Stimulated activated naive CD8-positive, alpha-beta T cell treated with anti-CD3 and anti-CD28 coated beads, Interleukin-15, Interleukin-2, amounts not matched to agents 100 ng/mL and 50 ng/mL, for 24 hours (primary cell): ENCODE data around the gene ZC3H18.
A peak's percentile ranks its signal among the peaks of the same experiment; 100 is the strongest.

Experiments used
- H3K27ac Mint-ChIP-seq: one replicate; pipeline ENCODE4 v1.8.0; 2021; ENCODE audit warnings: mild to moderate bottlenecking, mixed read lengths
- H3K27me3 Mint-ChIP-seq: one replicate; pipeline ENCODE4 v1.8.0; 2021; ENCODE audit warnings: mixed read lengths
- H3K36me3 Mint-ChIP-seq: one replicate; pipeline ENCODE4 v1.8.0; 2021; ENCODE audit warnings: low read depth, mixed read lengths
- H3K4me1 Mint-ChIP-seq: one replicate; pipeline ENCODE4 v1.8.0; 2021; ENCODE audit warnings: low read depth, mixed read lengths
- H3K4me3 Mint-ChIP-seq: one replicate; pipeline ENCODE4 v1.8.0; 2021; ENCODE audit warnings: mild to moderate bottlenecking, mixed read lengths
- H3K9me3 Mint-ChIP-seq: one replicate; pipeline ENCODE4 v1.8.0; 2021; ENCODE audit warnings: mixed read lengths

The ZC3H18 gene

DNA sequence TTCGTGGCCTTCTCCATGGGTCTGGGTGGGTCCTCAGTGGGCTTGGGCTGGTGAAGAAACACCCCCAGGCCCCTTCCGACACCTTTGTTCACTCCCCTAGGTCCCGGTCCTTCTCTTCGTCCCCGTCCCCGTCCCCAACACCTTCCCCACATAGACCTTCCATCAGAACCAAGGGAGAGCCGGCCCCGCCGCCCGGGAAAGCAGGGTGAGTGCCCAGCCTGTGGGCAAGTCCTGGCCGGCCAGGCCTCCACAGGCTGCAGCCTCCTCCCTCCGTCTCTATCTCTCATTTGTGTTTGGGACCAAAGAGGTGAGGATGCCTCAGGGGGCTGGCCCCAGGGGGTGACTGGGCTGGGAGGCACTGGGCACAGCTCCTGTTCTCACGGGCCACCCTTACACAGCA is 53.7 kb downstream of the ZC3H18 start:
- Mint-ChIP-seq H3K9me3 (no peaks in the 10 kb centered on the region), H3K4me1 (peaks cover 20% of the 10 kb centered on the region), H3K36me3 (peaks cover 57% of the 10 kb centered on the region), H3K4me3 (no peak overlapping the region), H3K27ac (no peak overlapping the region), H3K27me3 (no peaks in the 10 kb centered on the region)

DNA sequence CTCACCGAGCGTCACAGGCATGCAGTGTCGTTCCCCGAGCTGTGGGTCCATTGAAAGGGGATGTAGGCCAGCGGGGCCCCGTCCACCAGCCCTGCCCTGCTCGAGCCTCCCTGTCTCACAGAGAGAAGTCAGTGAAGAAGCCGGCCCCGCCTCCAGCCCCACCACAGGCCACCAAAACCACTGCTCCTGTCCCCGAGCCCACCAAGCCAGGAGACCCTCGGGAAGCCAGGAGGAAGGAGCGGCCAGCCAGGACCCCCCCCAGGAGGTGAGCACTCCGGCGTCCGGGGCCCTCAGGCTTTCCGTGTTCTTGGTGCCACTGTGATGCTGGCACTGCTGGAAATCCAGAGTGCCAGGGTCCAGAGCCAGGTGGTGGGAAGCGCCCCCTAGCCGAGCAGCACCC is 54.3 kb downstream of the ZC3H18 start:
- H3K9me3 Mint-ChIP-seq, result no peaks in the 10 kb centered on the region
- no peak overlapping the region for H3K27ac Mint-ChIP-seq
- peaks cover 52% of the 10 kb centered on the region for H3K36me3 Mint-ChIP-seq
- no peaks in the 10 kb centered on the region for H3K27me3 Mint-ChIP-seq
- no peak overlapping the region for H3K4me3 Mint-ChIP-seq
- H3K4me1 Mint-ChIP-seq, result peaks cover 13% of the 10 kb centered on the region

DNA sequence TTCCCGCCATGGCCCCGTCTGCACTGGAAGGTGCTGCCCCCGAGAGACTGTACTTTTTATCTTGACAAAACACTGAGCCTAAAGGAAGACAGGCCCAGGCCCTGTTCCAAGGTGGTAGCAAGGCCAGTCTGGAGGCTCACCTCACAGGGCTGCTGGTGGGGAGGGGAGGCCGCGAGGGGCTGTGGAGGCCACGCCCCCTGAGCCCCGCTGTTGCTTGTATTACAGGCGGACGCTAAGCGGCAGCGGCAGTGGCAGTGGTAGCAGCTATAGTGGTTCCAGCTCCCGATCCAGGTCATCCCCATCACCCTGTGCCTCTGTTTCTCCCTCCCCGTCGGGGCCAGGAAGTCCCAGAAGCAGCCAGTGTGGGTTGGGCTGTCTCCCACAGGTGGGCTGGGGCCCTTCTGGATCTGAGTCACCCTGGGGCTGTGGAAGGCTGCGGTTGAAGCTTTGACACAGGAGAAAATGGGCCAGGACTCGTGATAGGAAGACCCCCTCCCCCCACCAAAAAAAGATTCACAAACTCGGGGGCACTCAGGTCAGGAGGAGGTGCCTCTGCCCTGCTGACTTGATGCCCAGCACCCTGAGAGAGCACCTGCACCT is 54.9 kb downstream of the ZC3H18 start:
- Mint-ChIP-seq H3K4me3 (no peak overlapping the region), H3K36me3 (peaks cover 50% of the 10 kb centered on the region), H3K9me3 (no peaks in the 10 kb centered on the region), H3K27me3 (no peaks in the 10 kb centered on the region), H3K27ac (no peak overlapping the region), H3K4me1 (peaks cover 7% of the 10 kb centered on the region)

DNA sequence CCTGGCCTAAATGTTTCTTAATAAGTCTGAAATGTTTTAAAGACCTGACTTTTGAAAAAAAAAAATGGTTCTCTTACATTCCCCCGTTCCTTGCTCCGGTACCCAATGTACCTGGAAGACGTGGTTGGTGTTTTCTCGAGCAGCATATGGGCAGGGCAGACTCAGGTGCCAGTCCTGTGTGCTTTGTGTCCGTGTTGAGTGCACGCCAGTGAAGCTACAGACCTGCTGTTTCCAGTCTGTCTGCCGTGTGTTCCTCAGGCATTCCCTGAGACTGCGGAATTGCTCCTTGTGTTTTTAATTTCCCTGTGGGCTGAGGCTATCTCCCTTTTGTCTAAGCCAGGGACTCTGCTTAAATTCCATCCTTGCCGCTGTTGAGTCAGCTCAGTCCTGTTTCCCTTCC is 56.4 kb downstream of the ZC3H18 start:
- no peak overlapping the region for H3K4me3 Mint-ChIP-seq
- H3K36me3 Mint-ChIP-seq, result peaks cover 51% of the 10 kb centered on the region
- no peak overlapping the region for H3K27ac Mint-ChIP-seq
- H3K9me3 Mint-ChIP-seq, result no peaks in the 10 kb centered on the region
- H3K27me3 Mint-ChIP-seq, result no peaks in the 10 kb centered on the region
- no peaks in the 10 kb centered on the region for H3K4me1 Mint-ChIP-seq

DNA sequence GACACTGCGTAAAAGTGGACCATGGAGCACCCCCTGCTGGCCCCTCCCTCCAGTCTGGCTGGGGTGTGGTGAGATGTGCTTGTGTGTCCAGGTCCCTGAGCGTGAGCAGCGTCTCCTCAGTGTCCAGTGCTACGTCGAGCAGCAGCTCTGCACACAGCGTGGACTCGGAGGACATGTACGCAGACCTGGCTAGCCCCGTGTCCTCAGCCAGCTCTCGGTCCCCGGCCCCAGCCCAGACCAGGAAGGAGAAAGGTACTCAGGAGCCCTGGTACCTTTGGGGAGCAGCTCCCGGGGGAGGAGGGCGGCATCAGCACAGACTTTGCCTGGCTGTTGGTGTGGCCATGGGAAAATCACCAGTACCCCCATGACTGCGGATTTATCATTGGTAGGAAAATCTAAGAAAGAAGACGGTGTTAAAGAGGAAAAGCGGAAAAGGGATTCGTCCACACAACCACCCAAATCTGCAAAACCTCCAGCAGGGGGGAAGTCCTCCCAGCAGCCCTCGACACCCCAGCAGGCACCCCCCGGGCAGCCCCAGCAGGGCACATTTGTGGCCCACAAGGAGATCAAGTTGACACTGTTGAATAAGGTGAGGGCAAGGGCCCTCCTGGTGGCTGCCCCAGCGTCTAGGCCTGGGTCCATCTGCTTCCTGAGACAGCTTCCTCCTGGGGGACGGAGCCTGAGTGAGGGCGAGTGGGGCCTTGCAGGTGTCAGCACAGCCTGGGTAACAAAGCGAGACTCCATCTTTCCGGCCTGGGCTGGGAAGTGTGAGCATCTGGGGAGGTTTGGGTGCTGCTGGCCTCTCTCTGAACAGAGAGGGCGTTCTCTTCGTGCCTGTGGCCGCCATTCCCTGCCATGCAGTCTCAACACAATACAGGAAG is 57.6 kb downstream of the ZC3H18 start:
- Mint-ChIP-seq H3K9me3 (no peaks in the 10 kb centered on the region), H3K27ac (no peak overlapping the region), H3K4me3 (no peak overlapping the region), H3K36me3 (peaks cover 50% of the 10 kb centered on the region), H3K27me3 (no peaks in the 10 kb centered on the region), H3K4me1 (no peaks in the 10 kb centered on the region)

DNA sequence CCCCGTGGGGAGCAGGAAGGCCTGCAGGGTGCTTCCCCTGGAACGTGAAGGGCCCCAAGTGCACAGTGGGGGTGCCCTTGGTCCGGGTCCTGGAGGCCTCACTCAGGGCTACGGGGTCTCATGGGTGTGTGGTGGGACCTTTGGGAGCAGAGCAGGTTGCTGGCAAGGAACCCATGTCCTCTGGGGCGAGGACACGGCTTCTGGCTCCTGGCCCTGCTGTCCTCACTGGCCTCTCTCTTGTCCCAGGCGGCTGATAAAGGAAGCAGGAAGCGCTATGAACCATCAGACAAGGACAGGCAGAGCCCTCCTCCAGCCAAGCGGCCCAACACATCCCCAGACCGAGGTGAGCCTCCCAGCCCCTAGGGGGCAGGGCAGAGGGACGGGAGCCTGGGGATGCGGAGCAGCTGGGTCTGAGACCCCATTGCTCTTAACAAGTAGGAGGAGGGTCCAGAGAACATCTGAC is 58.3 kb downstream of the ZC3H18 start:
- Mint-ChIP-seq H3K4me1 (peaks cover 6% of the 10 kb centered on the region), H3K27ac (no peak overlapping the region), H3K27me3 (no peaks in the 10 kb centered on the region), H3K9me3 (no peaks in the 10 kb centered on the region), H3K36me3 (peaks cover 42% of the 10 kb centered on the region), H3K4me3 (no peak overlapping the region)

DNA sequence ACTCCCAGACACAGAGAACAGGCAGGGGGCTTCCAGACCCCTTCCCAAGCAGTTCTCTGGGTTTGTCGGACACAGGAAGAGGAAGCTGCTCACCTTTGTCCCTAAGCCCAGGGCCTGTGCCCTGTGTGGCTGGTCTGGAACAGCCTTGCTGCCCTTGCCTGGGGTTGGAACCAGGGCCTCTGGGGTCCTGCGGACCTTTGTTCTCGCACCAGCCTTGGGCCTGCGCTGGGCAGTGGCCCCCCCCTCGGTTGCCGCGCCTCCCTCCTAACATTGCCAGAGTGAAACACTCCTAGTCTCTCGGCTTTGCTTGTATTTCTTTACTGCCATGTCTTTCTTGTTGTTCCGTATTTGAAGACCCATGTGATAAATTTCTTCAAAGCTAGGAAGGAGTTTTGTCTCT is 59.6 kb downstream of the ZC3H18 start:
- Mint-ChIP-seq H3K9me3 (no peaks in the 10 kb centered on the region), H3K27me3 (no peaks in the 10 kb centered on the region), H3K4me1 (peaks cover 18% of the 10 kb centered on the region), H3K4me3 (no peak overlapping the region), H3K27ac (no peak overlapping the region), H3K36me3 (peaks cover 34% of the 10 kb centered on the region)

DNA sequence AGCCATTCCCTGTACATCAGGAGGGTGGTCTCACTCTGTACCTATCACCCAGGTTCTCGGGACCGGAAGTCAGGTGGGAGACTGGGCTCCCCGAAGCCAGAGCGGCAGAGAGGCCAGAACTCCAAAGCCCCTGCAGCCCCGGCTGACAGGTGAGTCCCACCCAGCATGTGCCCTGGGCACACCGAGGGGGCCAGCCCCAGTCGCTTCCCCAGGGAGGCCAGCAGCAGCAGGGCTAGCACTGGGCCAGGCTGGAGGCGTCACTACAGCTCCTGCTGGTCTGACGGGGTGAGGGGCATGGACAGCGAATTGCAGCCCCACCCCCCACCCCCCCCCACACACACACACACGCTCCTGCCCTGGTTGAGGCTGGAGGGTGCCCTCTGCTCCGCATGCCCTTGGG is 60.2 kb downstream of the ZC3H18 start:
- Mint-ChIP-seq H3K27me3 (no peaks in the 10 kb centered on the region), H3K9me3 (no peaks in the 10 kb centered on the region), H3K27ac (no peak overlapping the region), H3K4me3 (no peak overlapping the region), H3K36me3 (peaks cover 32% of the 10 kb centered on the region), H3K4me1 (peaks cover 24% of the 10 kb centered on the region)

DNA sequence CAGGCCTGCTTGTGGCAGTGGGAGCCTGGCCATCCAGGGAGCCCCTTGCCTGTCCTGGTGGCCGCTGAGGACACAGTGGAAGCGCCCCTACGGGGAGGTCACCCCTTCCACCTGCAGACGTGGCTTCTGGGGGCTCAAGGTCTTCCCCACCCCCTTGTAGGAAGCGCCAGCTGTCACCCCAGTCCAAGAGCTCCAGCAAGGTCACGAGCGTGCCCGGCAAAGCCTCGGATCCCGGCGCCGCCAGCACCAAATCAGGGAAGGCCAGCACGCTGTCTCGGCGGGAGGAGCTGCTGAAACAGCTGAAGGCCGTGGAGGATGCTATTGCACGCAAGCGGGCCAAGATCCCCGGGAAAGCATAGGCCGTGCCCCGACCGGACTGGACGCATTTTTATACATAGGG is 60.7 kb downstream of the ZC3H18 start:
- Mint-ChIP-seq H3K36me3 (peaks cover 30% of the 10 kb centered on the region), H3K4me1 (peaks cover 28% of the 10 kb centered on the region), H3K4me3 (no peak overlapping the region), H3K27ac (no peak overlapping the region), H3K9me3 (no peaks in the 10 kb centered on the region), H3K27me3 (no peaks in the 10 kb centered on the region)

DNA sequence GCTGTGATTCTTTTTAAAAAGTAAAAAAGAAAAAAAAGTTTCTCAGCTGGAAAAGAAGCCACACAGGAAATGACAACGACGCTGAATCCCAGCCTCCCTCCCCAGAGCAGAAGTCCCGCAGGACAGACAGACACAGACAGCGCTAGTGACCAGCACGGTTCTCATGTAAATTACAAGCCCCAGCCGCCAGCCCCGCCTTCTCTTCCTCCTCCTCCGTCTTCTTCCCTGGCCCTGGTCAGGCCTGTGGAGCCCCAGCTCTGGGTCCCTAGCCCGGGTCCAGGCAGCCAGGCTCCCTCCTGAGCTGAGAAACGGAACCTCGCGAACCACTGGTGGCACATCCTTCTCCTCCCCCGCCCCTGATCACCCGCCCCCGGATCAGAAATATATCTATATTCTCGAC is 61.2 kb downstream of the ZC3H18 start:
- Mint-ChIP-seq H3K4me3 (no peak overlapping the region), H3K27me3 (no peaks in the 10 kb centered on the region), H3K27ac (no peak overlapping the region), H3K9me3 (no peaks in the 10 kb centered on the region), H3K4me1 (peaks cover 32% of the 10 kb centered on the region), H3K36me3 (peaks cover 27% of the 10 kb centered on the region)

DNA sequence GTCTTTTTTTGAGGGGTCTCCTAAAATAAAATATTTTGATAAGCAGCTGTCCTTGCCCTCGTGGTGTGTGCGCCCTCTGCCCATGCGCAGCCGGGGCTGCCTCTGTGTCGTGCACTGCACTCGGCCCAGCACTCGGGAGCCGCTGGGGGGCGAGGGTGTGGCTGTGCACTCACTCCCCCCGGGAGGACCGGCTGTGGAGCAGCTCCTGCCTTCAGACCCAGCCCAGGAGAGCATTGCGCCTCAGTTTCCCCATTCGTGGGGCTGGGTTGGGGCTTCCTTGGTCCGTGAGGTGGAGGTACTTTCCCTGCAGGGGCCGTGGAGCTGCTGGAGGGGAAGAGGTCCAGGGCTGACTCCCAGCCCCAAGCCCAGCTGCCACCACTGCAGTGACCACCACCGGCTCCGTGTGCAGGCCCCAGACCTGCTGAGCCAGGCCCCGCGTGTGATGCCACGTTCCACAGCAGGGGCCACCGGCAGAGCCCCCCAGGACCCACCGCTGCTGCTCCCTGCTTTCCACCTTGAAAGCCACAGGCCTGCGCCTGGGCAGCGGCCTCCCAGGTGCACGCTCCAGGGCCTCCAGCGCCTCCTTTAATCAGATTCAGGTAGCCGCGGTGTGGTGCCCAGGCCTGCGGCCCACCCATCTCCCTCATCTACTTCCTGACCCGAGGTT is 61.9 kb downstream of the ZC3H18 start:
- Mint-ChIP-seq H3K9me3 (no peaks in the 10 kb centered on the region), H3K36me3 (peaks cover 21% of the 10 kb centered on the region), H3K27me3 (no peaks in the 10 kb centered on the region), H3K27ac (no peak overlapping the region), H3K4me1 (peaks cover 35% of the 10 kb centered on the region), H3K4me3 (no peak overlapping the region)

DNA sequence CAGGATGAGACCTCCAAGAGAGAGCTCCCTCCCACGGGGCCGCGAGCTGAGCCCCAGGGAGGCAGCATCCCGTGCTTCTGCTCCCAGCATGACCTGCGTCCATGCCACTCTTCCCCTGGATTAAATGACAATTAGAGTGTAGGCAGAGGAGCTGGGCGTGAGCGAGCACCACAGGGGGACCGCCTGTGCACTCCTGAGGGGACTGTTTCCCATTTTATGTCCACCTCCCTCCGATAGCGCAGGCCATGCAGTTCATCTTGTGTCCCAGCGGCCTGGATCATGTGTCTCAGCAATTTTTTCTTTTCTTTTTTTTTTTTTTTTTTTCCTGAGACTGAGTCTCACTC is 62.4 kb downstream of the ZC3H18 start:
- no peaks in the 10 kb centered on the region for H3K9me3 Mint-ChIP-seq
- no peaks in the 10 kb centered on the region for H3K27me3 Mint-ChIP-seq
- peaks cover 19% of the 10 kb centered on the region for H3K36me3 Mint-ChIP-seq
- no peak overlapping the region for H3K4me3 Mint-ChIP-seq
- peaks cover 40% of the 10 kb centered on the region for H3K4me1 Mint-ChIP-seq
- H3K27ac Mint-ChIP-seq, result no peak overlapping the region

DNA sequence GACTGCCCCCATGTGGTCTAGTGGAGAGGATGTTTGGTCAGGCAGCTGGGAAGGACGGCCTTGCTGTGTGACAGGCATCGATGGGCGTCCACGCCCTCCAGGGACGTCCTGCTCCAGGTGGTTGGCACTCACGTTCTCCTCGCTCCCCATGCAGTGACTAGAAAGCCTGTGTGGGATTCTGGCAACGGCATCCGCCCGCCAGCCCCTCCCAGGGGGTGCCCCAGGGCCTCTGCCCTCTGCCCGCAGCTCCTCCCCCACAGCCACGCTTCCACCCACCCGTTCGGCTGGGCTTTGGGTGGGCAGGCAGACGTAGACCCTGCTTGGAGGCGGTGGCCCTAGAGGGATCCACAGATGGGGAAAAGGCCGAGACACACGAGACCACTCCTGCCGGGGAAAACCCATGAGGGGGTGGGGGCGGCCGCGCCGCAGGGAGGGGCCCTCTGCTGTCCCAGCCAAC is 63.5 kb downstream of the ZC3H18 start:
- Mint-ChIP-seq H3K9me3 (no peaks in the 10 kb centered on the region), H3K27me3 (no peaks in the 10 kb centered on the region), H3K4me3 (peak overlapping the region; percentile 72), H3K4me1 (peaks cover 47% of the 10 kb centered on the region), H3K27ac (no peak overlapping the region), H3K36me3 (peaks cover 16% of the 10 kb centered on the region)

DNA sequence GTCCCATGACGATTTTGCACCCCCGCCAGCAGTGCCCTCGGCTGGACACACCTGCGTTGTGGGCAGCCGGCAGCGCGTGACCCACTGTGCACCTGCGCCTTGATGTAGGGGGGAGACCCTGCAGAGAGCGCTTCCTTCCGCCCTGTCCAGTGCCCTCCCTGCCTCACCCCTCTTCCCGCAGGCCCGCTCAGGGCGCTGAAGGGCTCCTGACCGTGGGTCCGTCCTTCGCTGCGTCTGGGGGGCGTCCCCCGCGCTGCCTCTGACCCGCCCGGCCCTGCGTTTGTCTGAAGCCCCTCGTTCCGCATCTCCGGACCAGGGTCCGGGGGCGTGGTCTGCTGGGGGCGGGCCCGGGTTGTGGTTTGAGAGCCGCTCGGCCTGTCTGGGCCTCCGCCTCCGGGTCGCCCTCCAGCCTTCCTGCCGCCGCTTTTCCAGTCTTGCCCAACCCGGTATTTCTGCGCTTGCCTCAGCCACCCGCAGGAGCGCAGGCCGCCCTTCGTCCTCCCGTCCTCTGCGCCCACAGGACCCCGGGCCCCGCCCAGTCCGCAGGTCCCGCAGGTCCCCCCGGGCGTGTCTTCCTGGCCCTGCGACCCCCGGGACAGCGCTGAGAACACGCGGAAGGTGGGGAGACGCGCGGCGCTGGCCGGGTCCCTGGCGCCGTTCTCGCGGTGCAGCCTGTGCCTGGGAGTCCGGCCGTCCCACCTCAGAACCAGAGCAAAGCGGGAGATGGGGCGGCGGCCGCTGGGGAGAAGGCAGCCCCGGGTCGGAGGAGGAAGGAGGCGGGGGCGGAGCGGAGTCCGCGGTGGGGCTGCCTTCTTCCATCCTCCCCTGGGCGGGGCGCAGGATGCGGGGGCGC is 64.2 kb downstream of the ZC3H18 start:
- Mint-ChIP-seq H3K27me3 (no peaks in the 10 kb centered on the region), H3K4me3 (peak overlapping the region; percentile 72), H3K9me3 (no peaks in the 10 kb centered on the region), H3K36me3 (peaks cover 16% of the 10 kb centered on the region), H3K27ac (no peak overlapping the region), H3K4me1 (peaks cover 47% of the 10 kb centered on the region)
